Esophagus squamous epithelium (tissue), 4 donors: ENCODE results near the gene CAPZA2.

Source experiments
- POLR2A ChIP-seq, 4 donors: fragments of 450-650 bp; IDR thresholded peaks; one replicate each; pipeline ENCODE4 v1.6.1; 2017; ENCODE audit warnings: antibody characterized with exemption in 4 of 4, mild to moderate bottlenecking in 4 of 4, moderate library complexity in 3 of 4
- TF ChIP-seq, protein P1 (sequence below), 6 experiments: fragments of 450-650 bp in 4 of 6; fragments of 200-600 bp in 2 of 6; sonication (generic) in 2 of 6; IDR thresholded peaks; one replicate each; pipeline ENCODE4 v1.5.1; 2016 to 2019; ENCODE audit warnings: antibody characterized with exemption in 6 of 6, mild to moderate bottlenecking in 4 of 6, moderate library complexity in 4 of 6

DNA sequence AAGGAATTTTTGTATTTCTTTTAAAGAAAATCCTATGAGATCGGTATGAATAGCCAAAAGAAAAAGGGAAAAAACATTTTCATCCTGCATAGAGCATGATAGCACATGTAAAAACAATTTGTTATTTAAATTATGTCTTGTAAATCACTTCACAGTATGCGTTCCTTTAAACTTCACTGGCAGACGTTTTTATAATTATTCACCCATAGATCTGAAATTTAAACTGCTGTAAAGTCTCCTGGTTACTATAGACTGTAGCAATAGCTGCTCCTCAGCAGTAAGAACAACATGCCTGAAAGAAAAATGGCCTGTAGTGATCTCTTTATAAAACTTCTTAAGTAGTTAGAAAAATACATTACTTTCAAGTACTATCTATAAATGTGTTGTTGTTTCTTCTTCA lies 26.5 kb downstream of the CAPZA2 start:
- TF ChIP-seq, protein P1, sequence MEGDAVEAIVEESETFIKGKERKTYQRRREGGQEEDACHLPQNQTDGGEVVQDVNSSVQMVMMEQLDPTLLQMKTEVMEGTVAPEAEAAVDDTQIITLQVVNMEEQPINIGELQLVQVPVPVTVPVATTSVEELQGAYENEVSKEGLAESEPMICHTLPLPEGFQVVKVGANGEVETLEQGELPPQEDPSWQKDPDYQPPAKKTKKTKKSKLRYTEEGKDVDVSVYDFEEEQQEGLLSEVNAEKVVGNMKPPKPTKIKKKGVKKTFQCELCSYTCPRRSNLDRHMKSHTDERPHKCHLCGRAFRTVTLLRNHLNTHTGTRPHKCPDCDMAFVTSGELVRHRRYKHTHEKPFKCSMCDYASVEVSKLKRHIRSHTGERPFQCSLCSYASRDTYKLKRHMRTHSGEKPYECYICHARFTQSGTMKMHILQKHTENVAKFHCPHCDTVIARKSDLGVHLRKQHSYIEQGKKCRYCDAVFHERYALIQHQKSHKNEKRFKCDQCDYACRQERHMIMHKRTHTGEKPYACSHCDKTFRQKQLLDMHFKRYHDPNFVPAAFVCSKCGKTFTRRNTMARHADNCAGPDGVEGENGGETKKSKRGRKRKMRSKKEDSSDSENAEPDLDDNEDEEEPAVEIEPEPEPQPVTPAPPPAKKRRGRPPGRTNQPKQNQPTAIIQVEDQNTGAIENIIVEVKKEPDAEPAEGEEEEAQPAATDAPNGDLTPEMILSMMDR (IDR thresholded peaks at IDR 0.05), result no peak
- no peak for TF ChIP-seq POLR2A (IDR thresholded peaks at IDR 0.05)
